ENCODE measurements around the gene TRIM15.

The TRIM15 gene

GRCh38 chr6:30145818-30146217 lies 17.5 kb upstream of the TRIM15 start:
- DNase-seq (ENCODE audit: low read depth, low spot score), result no peak

GRCh38 chr6:30147096-30147495 lies 16.2 kb upstream of the TRIM15 start:
- DNase-seq (ENCODE audit: low read depth, low spot score), result no peak

GRCh38 chr6:30149234-30149633 lies 14.1 kb upstream of the TRIM15 start:
- DNase-seq (ENCODE audit: low read depth, low spot score), result no peak

- DNase-seq (ENCODE audit: low read depth, low spot score), result no peak
Observed at GRCh38 chr6:30149858-30150550, 13.3 kb upstream of the TRIM15 start.

- DNase-seq (ENCODE audit: low read depth, low spot score), result no peak
Observed at GRCh38 chr6:30150671-30151395, 12.5 kb upstream of the TRIM15 start.

- no peak for DNase-seq (ENCODE audit: low read depth, low spot score)
Observed at GRCh38 chr6:30151580-30151979, 11.8 kb upstream of the TRIM15 start.

GRCh38 chr6:30152016-30152673 lies 11.2 kb upstream of the TRIM15 start:
- DNase-seq (ENCODE audit: low read depth, low spot score), result no peak

- no peak for DNase-seq (ENCODE audit: low read depth, low spot score)
Observed at GRCh38 chr6:30152910-30153610, 10.3 kb upstream of the TRIM15 start.

- DNase-seq (ENCODE audit: low read depth, low spot score), result no peak
Observed at GRCh38 chr6:30154061-30154460, 9.3 kb upstream of the TRIM15 start.

- no peak for DNase-seq (ENCODE audit: low read depth, low spot score)
Observed at GRCh38 chr6:30154709-30155519, 8.4 kb upstream of the TRIM15 start.

- DNase-seq (ENCODE audit: low read depth, low spot score), result no peak
Observed at GRCh38 chr6:30155520-30156261, 7.7 kb upstream of the TRIM15 start.

- DNase-seq (ENCODE audit: low read depth, low spot score), result no peak
Observed at GRCh38 chr6:30156262-30156599, 7.1 kb upstream of the TRIM15 start.

GRCh38 chr6:30156774-30157173 lies 6.6 kb upstream of the TRIM15 start:
- no peak for DNase-seq (ENCODE audit: low read depth, low spot score)

GRCh38 chr6:30157581-30157980 lies 5.8 kb upstream of the TRIM15 start:
- no peak for DNase-seq (ENCODE audit: low read depth, low spot score)

- DNase-seq (ENCODE audit: low read depth, low spot score), result no peak
Observed at GRCh38 chr6:30157999-30158398, 5.3 kb upstream of the TRIM15 start.

- no peak for DNase-seq (ENCODE audit: low read depth, low spot score)
Observed at GRCh38 chr6:30158475-30159040, 4.8 kb upstream of the TRIM15 start.

GRCh38 chr6:30160008-30160784 lies 3.1 kb upstream of the TRIM15 start:
- DNase-seq (ENCODE audit: low read depth, low spot score), result no peak

- DNase-seq (ENCODE audit: low read depth, low spot score), result no peak
Observed at GRCh38 chr6:30160785-30161531, 2.4 kb upstream of the TRIM15 start, which contains the start of gene TRIM10. Gene TRIM10 (minus strand): TSS chr6:30161211. CDS start chr6:30160858, 353 bp downstream.
